Measurements from ENCODE around the gene SEC24A. TPM values are rescaled to one million over a fixed set of nuclear protein-coding genes. Genes with fewer than 3 reads are reported as not detected.
"Not testable (repeated sequence)": the region's sequence is repeated elsewhere in the genome, so short reads cannot be mapped to it uniquely, and the experiment has no call there.

The SEC24A gene
- total and polyA plus RNA-seq, 4 experiments from 2014 or later = 7.5 to 16.6 (median 12.3) TPM

DNA sequence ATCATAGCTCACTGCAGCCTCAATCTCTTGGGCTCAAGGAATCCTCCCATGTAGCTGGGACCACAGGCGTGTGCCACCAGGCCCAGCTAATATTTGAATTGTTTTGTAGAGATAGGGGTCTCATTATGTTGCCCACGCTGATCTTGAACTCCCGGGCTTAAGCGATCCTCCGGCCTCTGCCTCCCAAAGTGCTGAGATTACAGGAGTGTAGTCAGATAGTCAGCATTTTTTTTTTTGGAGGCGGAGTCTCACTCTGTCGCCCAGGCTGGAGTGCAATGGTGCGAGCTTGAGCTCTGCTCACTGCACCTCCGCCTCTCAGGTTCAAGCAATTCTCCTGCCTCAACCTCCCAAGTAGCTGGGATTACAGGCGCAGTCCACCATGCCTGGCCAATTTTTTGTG, 14.4 kb upstream of the SEC24A start:
- Mint-ChIP-seq H3K4me3 (peak overlapping the region in 2 of 8 donors; percentile 25 to 41), H3K9me3 (no peaks in the 10 kb centered on the region), H3K27ac (no peak overlapping the region), H3K4me1 (peaks cover 6 to 24% (median 11%) of the 10 kb centered on the region in 4 donors), H3K27me3 (no peaks in the 10 kb centered on the region), H3K36me3 (peaks cover 0 to 7% of the 10 kb centered on the region in 2 donors)
- H3K9me3 ChIP-seq (ENCODE audit: control insufficient read depth in 1 of 2, low read length in 2 of 2) = no peaks in the 10 kb centered on the region
- CTCF ChIA-PET (ENCODE audit: partially characterized antibody) = interaction anchor here (1.2 kb wide), 1 partner anchor 10 kb away, joined by 4 read pairs; no protein-coding TSS in a partner anchor
- H3K27me3 ChIP-seq (ENCODE audit: insufficient read depth, low read length) = no peaks in the 10 kb centered on the region
- H3K4me3 ChIP-seq (ENCODE audit: low read length in 2 of 2) = no peak overlapping the region
- no peaks in the 10 kb centered on the region for H3K36me3 ChIP-seq (ENCODE audit: insufficient read depth, low read length)
- H3K4me1 ChIP-seq (ENCODE audit: insufficient read depth, low read length) = peaks cover 16% of the 10 kb centered on the region
- DNase-seq = no peak
- no peak overlapping the region for H3K27ac ChIP-seq (ENCODE audit: low read depth, low read length)
- intact Hi-C loops (cut with micrococcal nuclease) = loop anchor here (5.0 to 10.0 kb wide), 4 partner anchors 262 to 629 kb away; partner anchors contain the start of genes PCBD2, PPP2CA, UBE2B and VDAC1
- POLR2A ChIA-PET (ENCODE audit: partially characterized antibody) = interaction anchor here (1.6 to 2.9 kb wide), 3 partner anchors 14 to 630 kb away, joined by 3 to 33 read pairs (median 10); partner anchors contain the start of genes SEC24A and VDAC1

DNA sequence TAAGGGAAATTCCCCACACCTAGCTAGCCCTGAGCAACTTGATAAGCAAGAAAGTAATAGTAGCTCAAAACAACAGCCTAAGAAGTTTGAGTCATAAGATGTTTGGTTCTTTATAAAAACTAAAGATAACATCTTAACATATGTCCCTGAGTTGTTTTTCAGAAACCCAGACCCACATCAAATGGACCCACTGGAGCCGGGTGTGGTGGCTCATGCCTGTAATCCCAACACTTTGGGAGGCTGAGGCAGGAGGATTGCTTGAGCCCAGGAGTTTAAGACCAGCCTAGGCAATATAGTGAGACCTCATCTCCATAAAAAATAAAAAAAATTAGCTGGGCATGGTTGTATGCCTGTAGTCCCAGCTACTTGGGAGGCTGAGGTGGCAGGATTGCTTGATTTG, 13.2 kb upstream of the SEC24A start:
- DNase-seq; H3K27me3 Mint-ChIP-seq; H3K36me3 Mint-ChIP-seq; H3K9me3 ChIP-seq (ENCODE audit: control insufficient read depth in 1 of 2, low read length in 2 of 2); H3K4me3 ChIP-seq (ENCODE audit: low read length in 2 of 2); H3K27me3 ChIP-seq (ENCODE audit: insufficient read depth, low read length); H3K27ac ChIP-seq (ENCODE audit: low read depth, low read length); H3K36me3 ChIP-seq (ENCODE audit: insufficient read depth, low read length); H3K9me3 Mint-ChIP-seq; CTCF ChIA-PET (ENCODE audit: partially characterized antibody): not testable (repeated sequence)
- peak overlapping the region in 1 of 7 donors; percentile 16 for H3K27ac Mint-ChIP-seq
- H3K4me1 Mint-ChIP-seq = peaks cover 6 to 24% (median 9%) of the 10 kb centered on the region in 4 donors
- peak overlapping the region in 2 of 8 donors; percentile 7 to 53 for H3K4me3 Mint-ChIP-seq
- H3K4me1 ChIP-seq (ENCODE audit: insufficient read depth, low read length) = peaks cover 16% of the 10 kb centered on the region
- intact Hi-C loops (cut with micrococcal nuclease) = loop anchor here (10.0 kb wide), 1 partner anchor 631 kb away; the partner anchor contains the start of gene VDAC1
- POLR2A ChIA-PET (ENCODE audit: partially characterized antibody) = interaction anchor here (2.1 kb wide), 1 partner anchor 13 kb away, joined by 10 read pairs; the partner anchor contains the start of gene SEC24A

DNA sequence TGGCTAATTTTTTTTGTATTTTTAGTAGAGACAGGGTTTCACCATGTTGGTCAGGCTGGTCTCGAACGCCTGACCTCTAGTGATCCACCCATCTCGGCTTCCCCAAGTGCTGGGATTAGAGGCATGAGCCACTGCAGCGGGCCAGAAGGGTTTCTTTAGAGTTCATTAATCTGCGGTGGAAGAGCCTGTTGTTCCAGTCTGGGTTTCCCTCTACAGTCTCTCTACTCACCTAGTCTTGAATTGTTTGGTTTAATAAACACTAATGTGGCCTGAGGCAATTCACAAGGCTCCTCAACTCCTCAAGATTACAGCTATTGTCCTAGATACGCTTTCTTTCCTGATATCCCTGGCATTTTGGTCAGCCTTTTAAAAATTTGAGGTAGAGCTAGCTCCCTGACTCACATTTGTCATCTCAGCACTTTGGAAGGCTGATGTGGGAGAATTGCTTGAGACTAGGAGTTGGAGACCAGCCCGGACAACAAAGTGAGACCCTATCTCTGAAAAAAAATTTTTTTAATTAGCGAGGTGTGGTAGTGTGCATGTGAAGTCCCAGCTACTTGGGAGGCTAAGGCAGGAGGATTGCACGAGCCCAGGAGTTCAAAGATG, 11.4 kb upstream of the SEC24A start:
- no peak for DNase-seq
- CTCF ChIA-PET (ENCODE audit: partially characterized antibody) = interaction anchor here (0.6 to 0.8 kb wide), 2 partner anchors 11 to 50 kb away, joined by 3 to 5 read pairs; no protein-coding TSS in a partner anchor
- peaks cover 0 to 13% (median under 1%) of the 10 kb centered on the region in 4 donors for H3K4me1 Mint-ChIP-seq
- intact Hi-C loops (cut with micrococcal nuclease) = loop anchor here (10.0 kb wide), 1 partner anchor 632 kb away; the partner anchor contains the start of gene VDAC1
- H3K27me3 Mint-ChIP-seq = no peaks in the 10 kb centered on the region
- POLR2A ChIA-PET (ENCODE audit: partially characterized antibody) = interaction anchor here (0.5 kb wide), 1 partner anchor 84 kb away, joined by 3 read pairs; no protein-coding TSS in a partner anchor
- H3K27ac ChIP-seq (ENCODE audit: low read depth, low read length) = no peak overlapping the region
- no peak overlapping the region for H3K4me3 Mint-ChIP-seq
- peaks cover 0 to 3% of the 10 kb centered on the region in 2 donors for H3K36me3 Mint-ChIP-seq
- no peaks in the 10 kb centered on the region for H3K36me3 ChIP-seq (ENCODE audit: insufficient read depth, low read length)
- no peak overlapping the region for H3K4me3 ChIP-seq (ENCODE audit: low read length in 2 of 2)
- peaks cover 4% of the 10 kb centered on the region for H3K4me1 ChIP-seq (ENCODE audit: insufficient read depth, low read length)
- H3K27ac Mint-ChIP-seq = no peak overlapping the region
- no peaks in the 10 kb centered on the region for H3K9me3 ChIP-seq (ENCODE audit: control insufficient read depth in 1 of 2, low read length in 2 of 2)
- no peaks in the 10 kb centered on the region for H3K9me3 Mint-ChIP-seq
- no peaks in the 10 kb centered on the region for H3K27me3 ChIP-seq (ENCODE audit: insufficient read depth, low read length)

DNA sequence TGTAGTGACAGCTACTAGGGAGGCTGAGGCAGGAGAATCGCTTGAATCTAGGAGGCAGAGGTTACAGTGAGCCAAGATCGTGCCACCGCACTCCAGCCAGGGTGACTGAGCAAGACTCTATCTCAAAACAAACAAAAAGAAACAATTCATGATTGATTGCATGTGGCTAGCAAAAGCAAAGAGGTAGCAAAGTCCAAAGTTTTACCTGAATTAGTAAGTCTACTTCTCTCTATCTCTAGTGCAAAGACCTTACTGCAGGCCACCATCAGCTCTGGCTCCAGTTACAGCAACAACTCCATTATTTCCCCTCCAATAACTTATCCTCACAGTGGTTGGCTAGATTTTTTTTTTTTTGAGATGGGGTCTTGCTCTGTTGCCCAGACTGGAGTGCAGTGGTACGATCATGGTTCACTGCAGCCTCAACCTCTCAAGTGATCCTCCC, 9.8 kb upstream of the SEC24A start:
- H3K9me3 Mint-ChIP-seq = no peaks in the 10 kb centered on the region
- H3K27me3 Mint-ChIP-seq = no peaks in the 10 kb centered on the region
- no peaks in the 10 kb centered on the region for H3K4me1 ChIP-seq (ENCODE audit: insufficient read depth, low read length)
- no peak overlapping the region for H3K27ac Mint-ChIP-seq
- no peak overlapping the region for H3K4me3 Mint-ChIP-seq
- ChIA-PET CTCF (ENCODE audit: partially characterized antibody) (no interaction called here), POLR2A (ENCODE audit: partially characterized antibody) (interaction anchor here (1.4 kb wide), 1 partner anchor 10 kb away, joined by 3 read pairs; the partner anchor contains the start of gene SEC24A)
- DNase-seq = no peak
- H3K4me3 ChIP-seq (ENCODE audit: low read length in 2 of 2) = no peak overlapping the region
- no peak overlapping the region for H3K27ac ChIP-seq (ENCODE audit: low read depth, low read length)
- intact Hi-C loops (cut with micrococcal nuclease) = loop anchor here (10.0 kb wide), 1 partner anchor 634 kb away; the partner anchor contains the start of gene VDAC1
- peaks cover 0 to 6% (median 3%) of the 10 kb centered on the region in 4 donors for H3K4me1 Mint-ChIP-seq
- H3K27me3 ChIP-seq (ENCODE audit: insufficient read depth, low read length) = no peaks in the 10 kb centered on the region
- H3K9me3 ChIP-seq (ENCODE audit: control insufficient read depth in 1 of 2, low read length in 2 of 2) = no peaks in the 10 kb centered on the region
- no peaks in the 10 kb centered on the region for H3K36me3 ChIP-seq (ENCODE audit: insufficient read depth, low read length)
- no peaks in the 10 kb centered on the region for H3K36me3 Mint-ChIP-seq

DNA sequence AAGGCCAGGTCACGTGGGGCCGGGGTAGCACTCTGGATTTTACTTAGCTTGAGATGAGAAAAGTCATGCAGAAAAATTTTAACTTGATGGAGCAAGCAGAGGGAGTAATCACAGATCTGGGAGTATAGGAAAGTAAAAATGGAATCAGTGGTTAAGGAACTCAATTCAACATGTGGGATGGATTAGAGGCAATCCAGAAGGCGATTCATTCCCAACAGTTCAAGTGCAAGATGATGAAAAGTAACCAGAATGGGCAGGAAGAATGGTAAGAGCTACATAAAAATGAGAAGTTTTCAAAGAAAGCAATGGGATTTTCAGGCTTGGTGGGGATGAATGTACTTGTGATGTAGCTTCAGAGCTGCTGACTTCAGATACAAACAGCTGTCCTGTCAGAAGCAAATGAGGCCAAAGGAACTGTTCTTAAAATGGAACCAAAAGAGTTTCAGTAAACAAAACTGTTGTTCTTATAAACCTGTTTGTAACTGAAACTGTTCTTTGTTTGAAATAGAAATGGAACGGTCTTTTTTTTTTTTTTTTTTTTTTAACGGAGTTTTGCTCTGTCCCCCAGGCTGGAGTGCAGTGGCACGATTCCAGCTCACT, 5.6 kb upstream of the SEC24A start:
- Histone ChIP-seq H3K4me3 (ENCODE audit: low read length in 2 of 2) (no peak overlapping the region), H3K27ac (ENCODE audit: low read depth, low read length) (no peak overlapping the region), H3K9me3 (ENCODE audit: control insufficient read depth in 1 of 2, low read length in 2 of 2) (no peaks in the 10 kb centered on the region), H3K4me1 (ENCODE audit: insufficient read depth, low read length) (peaks cover 3% of the 10 kb centered on the region), H3K27me3 (ENCODE audit: insufficient read depth, low read length) (no peaks in the 10 kb centered on the region), H3K36me3 (ENCODE audit: insufficient read depth, low read length) (no peaks in the 10 kb centered on the region)
- ChIA-PET CTCF (ENCODE audit: partially characterized antibody) (no interaction called here), POLR2A (ENCODE audit: partially characterized antibody) (interaction anchor here (1.3 kb wide), 1 partner anchor 10 kb away, joined by 3 read pairs; no protein-coding TSS in a partner anchor)
- intact Hi-C loops (cut with micrococcal nuclease) = no loop called here
- Mint-ChIP-seq H3K9me3 (no peaks in the 10 kb centered on the region), H3K27me3 (no peaks in the 10 kb centered on the region), H3K27ac (peak overlapping the region in 4 of 7 donors; percentile 4 to 65 (median 22)), H3K4me3 (no peak overlapping the region), H3K36me3 (peaks cover 0 to 4% of the 10 kb centered on the region in 2 donors), H3K4me1 (peaks cover 6 to 8% (median 7%) of the 10 kb centered on the region in 4 donors)
- DNase-seq = no peak

DNA sequence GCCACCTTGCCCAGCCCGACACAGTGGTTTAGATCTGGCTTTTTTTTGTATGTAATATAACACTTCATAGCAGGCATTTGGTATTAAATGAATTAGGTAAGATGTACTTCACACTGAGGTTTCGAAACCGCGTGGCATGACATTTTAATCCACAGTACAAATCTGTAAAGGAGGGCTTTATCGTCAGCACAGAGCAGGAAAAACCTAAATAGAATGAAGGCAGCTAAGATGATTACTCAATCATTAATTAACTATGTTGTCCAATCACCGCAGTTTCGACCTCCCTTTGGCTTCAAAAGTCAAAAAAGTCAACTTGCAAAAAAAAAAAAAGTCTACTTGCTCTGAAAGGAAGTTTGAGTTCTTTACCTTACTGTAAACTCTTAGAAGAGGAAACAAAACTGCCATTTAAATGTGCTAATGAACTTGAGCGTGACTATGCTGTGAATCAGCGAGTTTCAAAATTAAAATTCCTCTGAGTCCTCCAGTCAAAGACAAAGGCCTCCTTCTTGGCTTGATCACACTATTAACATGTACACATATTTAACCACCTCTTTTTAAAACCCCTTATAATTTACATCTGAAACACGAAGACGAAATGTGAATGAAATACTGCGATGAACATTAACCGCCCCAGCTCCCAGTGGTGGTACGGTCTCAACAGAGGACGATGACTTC, 698 bp upstream of the SEC24A start:
- peaks cover 23% of the 10 kb centered on the region for H3K4me1 ChIP-seq (ENCODE audit: insufficient read depth, low read length)
- ChIA-PET CTCF (ENCODE audit: partially characterized antibody) (interaction anchor here (0.5 to 1.3 kb wide), 3 partner anchors 11 to 422 kb away, joined by 3 to 5 read pairs (median 3); partner anchors contain the start of gene PPP2CA), POLR2A (ENCODE audit: partially characterized antibody) (interaction anchor here (0.5 to 3.4 kb wide), 10 partner anchors 10 to 1596 kb away, joined by 3 to 33 read pairs (median 4); partner anchors contain the start of genes CAMLG, HSPA4, PCBD2 and SAR1B)
- peak overlapping the region; percentile 94 to 96 for H3K4me3 ChIP-seq (ENCODE audit: low read length in 2 of 2)
- peaks cover 17 to 33% (median 23%) of the 10 kb centered on the region in 4 donors for H3K4me1 Mint-ChIP-seq
- H3K27ac ChIP-seq (ENCODE audit: low read depth, low read length) = peak overlapping the region; percentile 99
- peak overlapping the region; percentile 89 to 100 (median 97) for H3K4me3 Mint-ChIP-seq
- intact Hi-C loops (cut with micrococcal nuclease) = loop anchor here (1.0 kb wide), 4 partner anchors 16 to 422 kb away; partner anchors contain the start of genes CAMLG, PPP2CA, SAR1B and UBE2B
- no peaks in the 10 kb centered on the region for H3K27me3 Mint-ChIP-seq
- no peaks in the 10 kb centered on the region for H3K9me3 ChIP-seq (ENCODE audit: control insufficient read depth in 1 of 2, low read length in 2 of 2)
- peak in 4 of 5 donors; percentile 50 to 59 (median 54) for DNase-seq
- H3K27me3 ChIP-seq (ENCODE audit: insufficient read depth, low read length) = no peaks in the 10 kb centered on the region
- peaks cover 0 to 22% of the 10 kb centered on the region in 2 donors for H3K36me3 Mint-ChIP-seq
- no peaks in the 10 kb centered on the region for H3K36me3 ChIP-seq (ENCODE audit: insufficient read depth, low read length)
- no peaks in the 10 kb centered on the region for H3K9me3 Mint-ChIP-seq
- peak overlapping the region; percentile 96 to 100 (median 99) for H3K27ac Mint-ChIP-seq

Measured in CD4-positive, alpha-beta memory T cell (primary cell).